Measurements from ENCODE around the gene CENPC.
"Not testable (repeated sequence)": the region's sequence is repeated elsewhere in the genome, so short reads cannot be mapped to it uniquely, and the experiment has no call there.

CENPC gene

GRCh38 chr4:67550857-67551256 is 5.6 kb upstream of the CENPC start:
- DNase-seq = no peak

- DNase-seq = no peak
Observed at GRCh38 chr4:67550451-67550850, 5.1 kb upstream of the CENPC start.

- no peak for DNase-seq
Observed at GRCh38 chr4:67549123-67549522, 3.8 kb upstream of the CENPC start.

- DNase-seq = no peak
Observed at GRCh38 chr4:67546971-67547370, 1.7 kb upstream of the CENPC start.

GRCh38 chr4:67546004-67546356 is 677 bp upstream of the CENPC start:
- DNase-seq = no peak

GRCh38 chr4:67542076-67542475 is 3.2 kb downstream of the CENPC start:
- no peak for DNase-seq

DNA sequence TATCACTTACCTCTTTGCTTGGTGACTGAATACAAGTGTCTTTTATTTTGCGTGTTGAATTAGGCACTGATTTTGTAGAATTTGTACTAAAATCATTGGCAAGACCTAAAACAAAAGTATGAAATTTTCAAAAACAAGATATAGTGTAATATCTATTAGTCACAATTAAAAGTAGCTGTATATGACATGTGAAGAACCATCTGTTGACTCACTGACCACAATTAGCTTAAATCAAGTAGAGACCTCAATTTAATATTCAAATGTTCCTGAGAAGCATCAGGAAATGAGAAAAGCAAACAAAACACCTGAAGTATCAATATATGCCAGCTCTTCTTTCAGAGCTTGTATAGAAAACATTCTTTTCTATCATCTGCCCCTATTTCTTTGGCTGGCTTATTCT is 5.5 kb downstream of the CENPC start:
- no peak for DNase-seq

- DNase-seq = no peak
Observed at GRCh38 chr4:67535280-67535840, 9.9 kb downstream of the CENPC start.

- DNase-seq = no peak
Observed at GRCh38 chr4:67533112-67533511, 12.2 kb downstream of the CENPC start.

DNA sequence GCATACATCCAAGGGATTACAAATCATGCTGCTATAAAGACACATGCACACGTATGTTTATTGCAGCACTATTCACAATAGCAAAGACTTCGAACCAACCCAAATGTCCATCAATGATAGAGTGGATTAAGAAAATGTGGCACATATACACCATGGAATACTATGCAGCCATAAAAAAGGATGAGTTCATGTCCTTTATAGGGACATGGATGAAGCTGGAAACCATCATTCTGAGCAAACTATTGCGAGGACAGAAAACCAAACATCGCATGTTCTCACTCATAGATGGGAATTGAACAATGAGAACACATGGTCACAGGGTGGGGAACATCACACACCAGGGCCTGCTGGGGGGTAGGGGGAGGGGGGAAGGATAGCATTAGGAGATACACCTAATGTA is 12.9 kb downstream of the CENPC start:
- not testable (repeated sequence) for DNase-seq

GRCh38 chr4:67531379-67531962 is 13.8 kb downstream of the CENPC start:
- no peak for DNase-seq

DNA sequence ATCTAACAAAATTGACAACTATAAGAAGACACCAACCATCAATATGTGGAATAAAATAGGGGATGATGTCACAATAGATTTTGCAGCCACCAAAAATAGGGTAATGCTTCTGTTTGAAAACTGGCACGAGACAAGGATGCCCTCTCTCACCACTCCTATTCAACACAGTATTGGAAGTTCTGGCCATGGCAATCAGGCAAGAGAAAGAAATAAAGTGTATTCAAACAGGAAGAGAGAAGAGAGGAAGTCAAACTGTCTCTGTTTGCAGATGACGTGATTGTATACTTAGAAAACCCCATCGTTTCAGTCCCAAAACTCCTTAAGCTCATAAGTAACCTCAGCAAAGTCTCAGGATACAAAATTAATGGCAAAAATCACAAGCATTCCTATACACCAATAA is 21.2 kb downstream of the CENPC start:
- not testable (repeated sequence) for DNase-seq

DNA sequence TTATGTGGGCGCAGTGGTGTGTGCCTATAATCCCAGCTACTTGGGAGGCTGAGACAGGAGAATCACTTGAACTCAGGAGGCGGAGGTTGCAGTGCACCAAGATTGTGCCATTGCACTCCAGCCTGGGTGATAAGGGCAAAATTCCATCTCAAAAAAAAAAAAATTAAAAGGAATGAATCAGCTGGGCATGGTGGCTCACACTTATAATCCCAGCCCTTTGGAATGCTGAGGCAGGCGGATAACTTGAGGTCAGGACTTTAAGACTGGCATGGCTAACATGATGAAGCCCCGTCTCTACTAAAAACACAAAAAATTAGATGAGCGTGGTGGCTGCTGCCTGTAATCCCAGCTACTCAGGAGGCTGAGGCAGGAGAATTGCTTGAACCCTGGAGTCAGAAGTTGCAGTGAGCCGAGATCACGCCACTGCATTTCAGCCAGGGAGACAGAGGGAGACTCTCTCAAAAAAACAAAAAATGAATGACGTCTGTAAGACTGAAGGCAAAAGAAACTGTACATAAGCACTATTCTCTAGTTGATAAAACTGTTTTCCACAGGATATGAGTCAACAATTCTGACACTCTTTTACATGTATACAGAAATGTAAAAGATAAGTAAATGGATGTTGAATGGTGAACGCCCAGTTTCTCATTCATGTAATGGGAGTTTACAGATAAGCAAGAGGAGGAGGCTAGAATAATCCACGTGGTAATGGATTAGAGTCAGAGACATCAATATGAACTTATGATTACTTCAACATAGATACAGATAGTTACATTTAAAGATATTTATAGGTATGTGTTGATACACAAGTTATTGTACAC is 22.2 kb downstream of the CENPC start:
- DNase-seq = no peak

- no peak for DNase-seq
Observed at GRCh38 chr4:67522230-67522629, 23.1 kb downstream of the CENPC start.

GRCh38 chr4:67521506-67521905 is 23.8 kb downstream of the CENPC start:
- no peak for DNase-seq

GRCh38 chr4:67520141-67520540 is 25.2 kb downstream of the CENPC start:
- no peak for DNase-seq

DNA sequence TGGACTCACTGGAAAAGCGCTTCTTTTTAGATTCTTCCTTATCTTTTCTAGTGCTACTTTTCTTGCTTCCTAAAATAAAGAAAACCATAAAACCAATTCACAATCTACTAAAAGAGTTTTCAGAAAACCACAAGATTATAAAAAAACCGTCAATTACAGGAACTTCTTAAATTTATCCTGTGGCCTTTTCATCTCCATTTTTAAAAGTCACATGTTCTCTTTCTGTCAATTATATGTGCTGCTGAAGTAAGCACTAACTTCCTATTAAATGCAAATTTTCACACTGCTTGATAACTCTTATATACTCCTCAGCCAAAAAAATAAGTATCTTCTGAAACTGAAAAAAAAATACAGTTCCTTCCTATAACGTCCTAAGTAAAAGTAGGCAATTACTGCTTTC is 32.8 kb downstream of the CENPC start:
- no peak for DNase-seq

DNA sequence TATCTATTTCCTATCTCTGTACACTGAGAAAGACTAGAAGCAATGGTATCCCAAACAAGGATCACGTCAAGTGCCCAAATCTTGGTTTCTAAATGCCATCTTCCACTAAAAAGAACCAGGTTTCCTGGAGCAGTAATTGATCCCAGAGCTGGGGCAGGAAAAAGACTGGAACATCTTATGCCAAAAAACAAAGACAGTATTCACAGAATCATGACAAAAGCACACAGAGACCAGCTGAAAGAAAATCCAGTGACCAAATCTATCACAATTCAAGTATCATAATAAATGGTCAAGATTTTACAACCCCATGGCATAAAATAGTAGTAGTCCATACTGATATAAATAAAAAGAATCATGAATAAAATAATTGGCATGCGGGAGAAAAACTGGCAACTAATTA is 44.9 kb downstream of the CENPC start:
- no peak for DNase-seq

- DNase-seq = no peak
Observed at GRCh38 chr4:67499799-67500198, 45.5 kb downstream of the CENPC start.

GRCh38 chr4:67483868-67484602 is 61.3 kb downstream of the CENPC start:
- DNase-seq = no peak

DNA sequence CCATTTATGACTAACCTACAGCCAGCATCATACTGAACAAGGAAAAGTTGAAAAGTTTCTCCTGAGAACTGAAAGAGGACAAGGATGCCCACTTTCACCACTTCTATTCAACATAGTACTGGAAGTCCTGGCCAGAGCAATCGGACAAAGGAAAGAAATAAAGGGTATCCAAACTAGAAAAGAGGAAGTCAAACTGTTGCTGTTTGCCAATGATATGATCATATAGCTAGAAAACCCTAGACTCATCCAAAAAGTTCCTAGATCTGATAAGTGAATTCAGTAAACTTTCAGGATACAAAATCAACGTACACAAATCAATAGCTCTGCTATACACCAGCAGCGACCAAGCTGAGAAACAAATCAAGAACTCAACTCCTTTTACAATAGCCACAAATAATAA is 64.5 kb downstream of the CENPC start:
- DNase-seq = no peak

- no peak for DNase-seq
Observed at GRCh38 chr4:67475155-67475554, 70.1 kb downstream of the CENPC start.

- DNase-seq = no peak
Observed at GRCh38 chr4:67470871-67471270, 74.4 kb downstream of the CENPC start.

DNA sequence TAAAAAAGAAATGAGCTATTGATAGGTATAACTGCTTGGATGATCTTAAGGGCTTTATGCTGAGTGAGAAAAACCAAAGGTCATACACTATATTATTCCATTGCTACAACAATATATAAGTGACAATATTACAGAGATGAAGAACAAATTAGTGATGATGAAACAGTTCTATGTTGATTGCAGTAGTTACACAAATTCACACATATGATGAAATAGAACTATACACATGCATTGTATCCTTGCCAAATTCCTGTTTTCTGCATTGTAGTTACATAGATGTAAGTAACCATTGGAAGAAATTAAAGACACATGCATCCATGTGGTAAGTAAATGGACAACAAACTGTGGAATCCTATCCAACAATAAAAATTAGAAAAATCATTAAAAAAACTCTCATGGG is 76.5 kb downstream of the CENPC start:
- no peak for DNase-seq

All from NCI-H446 treated with DMSO at 0.1 percent for 48 hours (cell line).